ENCODE results near the gene PDCD4.
A peak's percentile ranks its signal among the peaks of the same experiment; 100 is the strongest.
"Not testable (repeated sequence)": the region's sequence is repeated elsewhere in the genome, so short reads cannot be mapped to it uniquely, and the experiment has no call there.

The PDCD4 gene

DNA sequence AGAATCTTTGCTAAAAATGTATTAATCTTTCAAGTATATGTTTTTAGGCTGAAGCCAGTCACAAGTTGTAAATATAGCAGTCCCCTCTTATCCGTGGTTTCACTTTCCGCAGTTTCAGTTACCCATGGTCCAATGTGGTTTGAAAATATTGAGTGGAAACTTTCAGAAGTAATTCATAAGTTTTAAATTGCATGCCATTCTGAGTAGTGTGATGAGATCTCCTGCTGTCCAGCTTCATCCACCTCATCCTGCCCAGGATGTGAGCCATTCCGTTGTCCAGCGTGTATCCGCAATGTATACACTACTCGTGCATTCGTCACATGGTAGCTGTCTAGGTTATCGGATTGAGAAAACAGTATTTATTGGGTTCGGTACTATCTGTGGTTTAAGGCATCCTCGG, 12.2 kb downstream of the PDCD4 start:
- no peak for DNase-seq (ENCODE audit: low spot score)

DNA sequence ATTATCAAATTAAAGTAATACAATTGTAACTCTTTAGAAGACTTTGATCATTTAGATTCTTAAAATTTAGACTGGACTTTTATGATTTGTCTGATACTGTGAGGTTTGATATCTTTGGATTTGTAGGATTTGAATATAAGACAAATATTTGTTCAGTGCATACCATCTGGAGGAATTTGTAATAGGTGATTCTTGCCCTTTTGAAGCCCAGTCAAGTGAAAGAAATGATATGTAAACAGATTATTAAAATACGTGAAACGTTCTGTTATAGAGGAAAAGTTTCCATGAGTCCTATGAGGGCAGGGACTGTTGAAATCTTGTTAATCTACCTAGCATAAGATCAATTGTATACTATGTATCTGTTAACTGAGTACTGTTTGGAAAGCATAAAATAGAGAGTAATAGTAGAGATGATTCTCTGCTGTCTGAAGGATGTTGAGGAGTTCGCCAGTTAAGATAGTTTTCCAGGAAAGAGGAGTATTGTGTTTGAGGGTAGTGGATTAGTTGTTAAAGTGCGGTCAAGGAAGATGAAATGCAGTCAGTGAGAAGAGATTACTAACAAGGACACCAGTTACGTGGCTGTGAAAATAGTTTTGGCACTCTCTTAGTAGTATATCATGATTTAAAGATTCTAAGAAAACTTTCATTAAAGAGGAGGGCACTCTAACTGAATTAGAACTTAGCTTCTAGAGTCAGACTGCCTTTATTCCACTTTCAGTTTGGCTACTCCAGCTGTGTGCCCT, 14.4 kb downstream of the PDCD4 start:
- no peak for DNase-seq (ENCODE audit: low spot score)

DNA sequence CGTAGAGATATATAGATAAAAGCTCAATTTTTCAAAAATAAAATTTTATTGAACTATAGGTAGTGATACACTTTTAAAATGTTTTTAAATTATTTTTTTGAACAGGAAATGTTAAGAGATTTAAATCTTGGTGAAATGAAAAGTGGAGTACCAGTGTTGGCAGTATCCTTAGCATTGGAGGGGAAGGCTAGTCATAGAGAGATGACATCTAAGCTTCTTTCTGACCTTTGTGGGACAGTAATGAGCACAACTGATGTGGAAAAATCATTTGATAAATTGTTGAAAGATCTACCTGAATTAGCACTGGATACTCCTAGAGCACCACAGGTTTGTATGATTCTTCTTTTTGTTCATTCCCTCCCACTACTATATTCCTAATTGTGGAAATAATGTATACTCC, 15.8 kb downstream of the PDCD4 start:
- no peak for DNase-seq (ENCODE audit: low spot score)

DNA sequence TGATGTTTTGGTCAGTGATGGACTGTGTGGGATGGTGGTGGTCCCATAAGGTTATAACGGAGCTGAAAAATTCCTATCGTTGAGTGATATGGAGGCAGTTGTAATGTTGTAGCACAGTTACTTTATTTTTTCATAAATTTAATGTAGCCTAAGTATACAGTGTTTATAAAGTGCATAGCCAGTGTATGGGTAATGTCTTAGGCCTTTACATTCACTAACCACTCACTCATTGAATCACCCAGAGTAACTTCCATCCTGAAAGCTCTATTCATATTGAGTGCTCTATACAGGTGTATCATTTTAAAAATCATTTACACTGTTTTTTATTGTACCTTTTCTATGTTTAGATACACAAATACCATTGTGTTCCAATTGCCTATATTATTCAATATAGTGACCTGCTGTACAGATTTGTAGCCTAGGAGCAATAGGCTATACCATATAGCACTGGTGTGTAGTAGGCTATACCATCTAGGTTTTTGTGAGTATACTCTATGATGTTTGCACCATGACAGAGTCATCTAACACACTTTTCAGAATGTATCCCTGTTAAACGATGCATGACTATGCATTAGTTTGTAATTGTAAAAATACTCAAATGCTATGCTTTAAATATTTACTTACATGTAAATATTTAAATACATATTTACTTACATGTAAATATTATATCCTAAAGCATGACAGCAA, 21.0 kb downstream of the PDCD4 start:
- DNase-seq (ENCODE audit: low spot score), result no peak

DNA sequence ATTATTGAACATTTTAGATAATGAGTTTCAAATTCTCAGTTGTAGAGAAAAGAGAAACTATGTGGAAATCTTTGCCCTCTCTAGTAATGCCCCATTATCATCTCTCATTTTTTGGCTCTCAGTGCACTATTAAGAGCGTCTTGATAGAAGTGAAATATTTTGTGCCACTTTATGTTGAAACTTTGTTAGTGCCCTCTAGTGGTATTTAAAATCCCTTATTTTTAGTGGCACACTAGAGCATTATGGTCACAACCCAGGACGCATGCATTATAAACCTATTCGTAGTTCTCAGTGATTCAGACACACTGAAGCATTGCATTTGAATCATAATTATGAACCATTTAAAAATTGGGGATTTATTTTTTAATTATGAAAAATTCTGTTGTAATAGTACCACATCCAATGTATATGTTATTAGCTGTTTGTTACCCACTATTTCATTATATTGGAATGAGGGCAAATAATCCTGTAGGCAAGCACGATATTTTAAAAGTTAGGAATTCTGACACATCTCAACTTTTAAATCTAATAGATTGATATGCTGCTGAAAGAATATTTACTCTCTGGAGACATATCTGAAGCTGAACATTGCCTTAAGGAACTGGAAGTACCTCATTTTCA, 21.9 kb downstream of the PDCD4 start:
- DNase-seq (ENCODE audit: low spot score), result peak; percentile 86

DNA sequence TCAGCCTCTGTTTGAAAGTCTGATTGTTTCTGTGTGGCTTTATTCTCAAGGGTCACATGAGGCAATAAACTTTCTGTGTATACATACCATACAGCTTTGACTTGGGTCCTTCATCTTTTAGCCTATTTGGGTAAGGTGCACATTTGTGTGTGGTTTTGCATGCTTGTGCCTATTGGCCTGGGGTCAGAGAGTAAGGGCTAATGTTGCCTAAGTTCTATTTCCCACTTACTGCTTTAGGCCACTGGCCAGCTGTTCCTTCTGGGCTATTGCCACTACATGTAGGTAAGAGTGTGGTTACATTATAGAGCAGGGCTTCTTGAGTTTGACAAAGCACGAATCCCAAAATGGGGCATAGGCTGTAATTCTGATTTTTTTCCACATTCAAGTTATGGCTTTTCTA, 25.5 kb downstream of the PDCD4 start:
- DNase-seq (ENCODE audit: low spot score), result no peak

DNA sequence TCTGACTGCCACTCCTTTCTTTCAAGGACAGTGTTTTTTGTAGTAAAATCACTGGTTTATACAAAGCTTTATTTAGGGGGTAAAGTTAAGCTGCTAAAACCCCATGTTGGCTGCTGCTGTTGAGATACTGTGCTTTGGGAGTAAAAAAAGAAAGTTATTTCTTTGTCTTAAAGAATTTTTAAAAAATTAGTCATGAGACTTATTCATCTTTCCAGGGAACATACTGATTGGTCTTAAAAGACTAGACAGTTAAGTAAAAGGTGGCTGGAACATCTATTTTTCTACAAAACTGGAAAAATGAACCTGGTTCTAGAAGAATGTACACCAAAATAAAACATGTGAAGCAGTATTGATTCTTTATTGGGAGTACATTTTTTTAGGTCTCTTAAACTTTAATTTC, 26.7 kb downstream of the PDCD4 start:
- DNase-seq (ENCODE audit: low spot score), result no peak

DNA sequence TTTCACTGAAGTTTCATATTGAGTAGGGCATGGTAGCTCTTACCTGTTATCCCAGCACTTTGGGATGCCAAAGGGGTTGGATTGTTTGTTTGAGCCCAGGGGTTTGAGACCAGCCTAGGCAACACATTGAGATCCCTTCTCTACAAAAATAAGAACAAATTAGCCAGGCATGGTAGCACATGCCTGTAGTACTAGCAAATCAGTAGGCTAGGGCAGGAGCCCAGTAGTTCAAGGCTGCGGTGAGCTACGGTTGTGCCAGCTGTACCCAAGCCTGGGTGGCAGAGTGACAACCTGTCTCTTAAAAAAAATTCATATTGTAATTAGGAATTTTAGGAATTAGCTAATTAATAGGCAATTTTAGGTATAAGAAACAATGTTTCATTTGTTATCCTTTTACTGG, 29.3 kb downstream of the PDCD4 start:
- no peak for DNase-seq (ENCODE audit: low spot score)

DNA sequence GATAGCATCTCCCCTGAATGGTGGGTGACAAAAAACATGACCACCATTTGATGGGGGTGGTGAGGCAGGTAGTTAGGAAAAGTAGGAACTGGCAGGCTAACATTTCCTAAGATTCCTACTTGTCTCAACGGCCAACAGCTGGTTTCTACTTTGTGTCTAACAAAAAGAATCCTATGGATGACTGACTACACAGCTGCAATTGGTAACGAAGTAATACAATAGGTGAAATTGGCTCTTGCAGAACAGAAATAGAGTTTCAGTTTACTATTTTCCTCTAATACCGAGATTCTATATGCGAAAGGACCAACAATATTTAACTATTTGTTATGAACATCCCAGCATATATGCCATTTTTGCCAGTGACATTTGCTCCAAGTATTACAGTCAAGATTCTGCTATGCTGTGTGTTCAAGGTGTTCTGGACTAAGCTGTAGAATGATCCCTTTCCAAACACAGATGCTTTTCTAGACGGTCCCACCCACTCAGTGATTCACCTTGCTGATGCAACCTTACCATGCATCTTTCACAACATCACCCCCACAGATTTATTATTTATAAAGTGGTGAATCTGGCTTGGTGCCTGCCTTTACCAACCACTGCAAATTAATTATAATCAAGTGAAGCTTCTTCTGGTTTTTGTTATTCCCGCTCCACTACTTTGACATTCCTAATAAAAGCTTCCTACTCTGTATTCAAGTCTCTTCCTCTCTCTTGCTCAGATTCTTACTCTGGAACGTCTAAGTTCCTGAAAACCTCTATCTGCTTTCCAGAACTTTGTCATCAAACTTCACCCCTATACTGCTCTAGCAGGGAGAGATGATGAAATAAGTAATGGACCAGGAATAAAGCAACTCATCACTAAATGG, 30.5 kb downstream of the PDCD4 start:
- DNase-seq (ENCODE audit: low spot score), result no peak

DNA sequence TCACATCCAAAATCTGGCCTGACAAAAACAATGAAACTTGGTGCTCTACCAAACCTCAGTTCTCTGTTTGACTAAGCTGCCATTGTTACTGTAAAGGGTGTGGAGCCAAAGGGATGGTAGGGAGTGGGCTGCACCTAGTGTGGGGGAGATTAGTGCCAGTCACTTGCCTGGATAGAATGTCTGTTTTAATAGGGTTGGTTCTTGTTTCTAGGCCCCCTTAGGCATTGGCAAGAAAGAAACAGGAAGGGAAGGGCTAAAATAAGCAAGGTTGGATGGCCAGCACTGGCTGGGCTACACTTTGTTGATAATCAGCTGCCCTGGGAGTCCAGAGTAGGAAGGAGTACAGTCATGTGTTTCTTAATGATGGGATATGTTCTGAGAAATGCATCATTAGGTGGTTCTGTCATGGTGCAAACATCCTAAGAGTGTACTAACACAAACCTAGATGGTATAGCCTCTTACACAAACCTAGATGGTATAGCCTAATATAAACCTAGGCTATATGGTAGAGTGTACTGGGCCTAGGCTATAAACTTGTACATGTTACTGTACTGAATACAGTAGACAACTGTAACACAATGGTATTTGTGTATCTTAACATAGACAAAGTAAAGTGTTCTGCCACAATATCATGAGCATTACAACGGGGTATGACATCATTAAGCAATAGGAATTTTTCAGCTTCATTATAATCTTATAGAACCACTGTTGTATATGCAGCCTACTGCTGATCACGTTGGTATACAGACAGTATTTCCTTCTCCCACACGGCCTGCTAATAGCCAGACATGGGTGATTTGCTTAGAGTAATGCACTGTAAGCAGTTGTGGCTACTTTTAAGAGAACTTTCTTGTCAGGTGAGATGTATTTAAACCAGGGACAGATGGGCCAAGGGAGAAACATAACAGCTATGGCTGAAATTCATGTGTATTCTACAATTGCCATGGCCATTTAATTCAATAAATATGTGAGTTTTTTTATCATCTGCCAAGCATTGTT, 31.9 kb downstream of the PDCD4 start:
- no peak for DNase-seq (ENCODE audit: low spot score)

DNA sequence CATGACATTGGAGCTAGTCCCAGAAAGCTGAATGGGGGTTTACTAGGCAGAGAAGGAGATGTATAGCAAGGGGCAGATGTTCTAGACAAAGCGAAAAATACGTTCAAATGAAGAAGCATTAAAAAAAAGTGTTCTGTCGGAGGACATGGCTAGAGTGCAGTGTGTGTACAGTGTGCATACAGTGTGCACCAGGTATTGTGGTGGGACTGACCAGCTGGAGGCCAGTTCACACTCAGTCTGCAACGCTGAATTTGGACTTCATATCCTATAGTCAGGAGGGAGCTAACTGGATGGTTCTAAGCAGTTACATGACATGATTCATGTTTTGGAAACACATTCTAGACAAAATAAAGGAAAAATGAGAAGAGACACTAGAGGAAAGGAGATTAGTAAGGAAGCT, 38.4 kb downstream of the PDCD4 start:
- no peak for DNase-seq (ENCODE audit: low spot score)

DNA sequence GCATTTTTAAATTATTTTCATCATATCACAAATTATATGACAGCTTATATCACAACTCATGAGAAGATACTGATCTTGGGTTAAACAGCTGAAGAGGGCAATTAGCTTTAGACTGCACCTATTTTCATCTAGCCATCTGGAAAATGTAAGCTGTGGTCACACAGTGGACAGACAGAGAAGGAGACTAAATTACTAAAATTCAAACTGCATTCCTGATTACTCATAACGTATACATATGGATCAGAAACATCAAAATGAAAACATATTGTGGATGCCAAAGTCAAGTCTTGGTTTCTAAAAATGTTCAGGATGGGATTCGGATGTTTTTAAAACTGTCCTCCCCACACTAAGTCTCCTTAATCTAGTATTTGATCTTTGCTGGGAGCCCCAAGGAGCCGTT, 40.6 kb downstream of the PDCD4 start:
- DNase-seq (ENCODE audit: low spot score), result no peak

DNA sequence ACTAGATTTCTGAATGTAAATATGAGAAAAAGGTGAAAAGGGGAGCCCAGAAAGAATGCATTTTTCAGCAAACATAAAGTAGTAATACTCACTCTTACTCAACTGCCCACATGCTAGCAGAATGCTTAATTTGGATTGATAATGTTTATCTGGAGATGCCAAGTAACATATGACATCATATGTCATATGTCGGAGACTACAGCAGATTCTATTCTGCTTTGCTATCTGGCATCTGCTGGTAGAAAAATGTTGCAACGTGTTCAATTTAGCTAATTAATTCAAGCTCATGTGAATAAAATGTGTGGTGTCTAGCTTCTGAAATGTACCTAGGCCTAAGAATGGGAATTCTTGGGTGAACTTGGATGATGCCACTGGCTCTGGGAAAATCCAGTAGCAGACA, 42.7 kb downstream of the PDCD4 start:
- DNase-seq (ENCODE audit: low spot score), result no peak

DNA sequence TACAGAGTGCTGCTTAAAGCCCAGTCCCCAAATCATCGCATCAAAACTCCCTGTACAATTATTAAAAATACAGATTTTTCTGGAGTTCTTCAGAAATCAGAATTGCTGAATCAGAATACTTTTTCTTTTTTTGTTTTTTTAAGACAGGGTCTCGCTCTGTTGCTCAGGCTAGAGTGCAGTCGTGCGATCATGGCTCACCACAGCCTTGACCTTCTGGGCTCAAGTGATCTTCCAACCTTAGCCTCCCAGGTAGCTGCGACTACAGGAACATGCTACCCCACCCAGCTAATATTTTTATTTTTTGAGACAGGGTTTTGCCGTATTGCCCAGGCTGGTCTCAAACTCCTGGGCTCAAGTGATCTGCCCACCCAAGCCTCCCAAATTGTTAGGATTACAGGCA, 43.3 kb downstream of the PDCD4 start:
- DNase-seq (ENCODE audit: low spot score), result no peak

DNA sequence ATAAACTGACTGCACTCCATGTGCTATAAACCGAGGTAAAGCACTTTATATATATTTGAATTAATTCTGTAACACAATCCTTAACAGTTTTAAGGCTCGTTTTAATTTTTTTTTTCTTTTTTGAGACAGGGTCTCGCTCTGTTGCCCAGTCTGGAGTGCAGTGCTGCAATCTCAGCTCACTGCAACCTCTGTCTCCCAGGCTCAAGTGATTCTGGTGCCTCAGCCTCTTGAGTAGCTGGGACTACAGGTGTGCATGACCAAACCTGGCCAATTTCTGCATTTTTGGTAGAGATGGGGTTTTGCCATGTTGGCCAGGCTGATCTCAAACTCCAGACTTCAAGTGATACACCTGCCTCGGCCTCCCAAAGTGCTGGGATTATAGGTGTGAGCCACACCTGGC, 43.9 kb downstream of the PDCD4 start:
- not testable (repeated sequence) for DNase-seq (ENCODE audit: low spot score)

DNA sequence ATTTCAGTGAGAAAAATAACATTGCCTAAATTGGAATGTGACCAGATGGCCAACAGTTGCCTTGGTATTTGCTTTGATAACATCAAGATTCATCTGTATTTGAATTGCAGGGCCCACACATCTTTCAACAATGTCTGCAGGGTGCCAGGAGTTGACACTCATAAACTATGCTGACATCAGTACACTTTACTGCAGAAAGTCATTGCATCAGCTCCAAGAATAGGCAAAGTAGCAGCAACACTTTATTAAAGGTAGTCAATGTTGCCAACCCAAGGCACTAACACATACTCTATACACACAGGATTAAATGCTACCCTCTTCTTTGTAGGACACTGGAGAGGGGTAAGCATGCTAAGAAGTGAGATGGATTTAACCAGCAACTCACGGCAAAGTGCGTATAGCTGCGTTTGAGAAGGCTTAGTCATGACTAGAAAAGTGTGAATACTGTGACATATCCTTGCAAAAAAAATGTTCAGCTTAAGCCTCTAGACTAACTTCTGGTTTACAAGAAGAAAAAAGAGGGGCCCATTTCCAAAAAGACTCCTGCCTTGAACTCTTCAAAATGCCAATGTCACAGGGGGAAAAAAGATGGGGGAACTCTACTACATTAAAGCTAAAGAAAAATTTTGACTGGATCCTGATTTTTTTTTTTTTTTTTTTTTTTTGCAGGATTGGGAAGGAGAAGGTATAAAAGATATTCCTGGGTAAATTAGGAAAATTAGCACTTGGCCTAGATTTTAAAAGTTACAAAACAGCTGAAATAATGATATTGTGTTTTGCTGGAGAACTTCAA, 45.0 kb downstream of the PDCD4 start:
- DNase-seq (ENCODE audit: low spot score), result no peak

DNA sequence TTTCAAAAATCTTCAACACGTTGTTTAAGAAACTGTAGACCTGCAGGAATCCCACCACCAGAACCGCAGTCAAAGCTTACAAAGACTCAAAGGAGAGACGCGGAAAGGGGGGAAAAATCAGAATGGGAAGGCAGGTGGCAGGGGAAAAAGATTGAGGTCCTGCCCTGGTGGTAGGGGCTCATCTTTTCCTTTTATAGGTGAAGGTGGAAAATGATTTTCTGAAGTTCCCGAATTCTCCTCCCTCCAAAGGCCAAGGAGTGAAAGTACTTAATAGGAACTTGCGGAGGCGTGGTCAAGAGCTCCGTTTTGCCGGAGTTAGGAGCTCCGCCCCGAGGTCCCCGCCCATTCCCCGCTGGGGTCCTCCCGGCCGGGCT, 46.5 kb downstream of the PDCD4 start:
- DNase-seq (ENCODE audit: low spot score), result no peak

DNA sequence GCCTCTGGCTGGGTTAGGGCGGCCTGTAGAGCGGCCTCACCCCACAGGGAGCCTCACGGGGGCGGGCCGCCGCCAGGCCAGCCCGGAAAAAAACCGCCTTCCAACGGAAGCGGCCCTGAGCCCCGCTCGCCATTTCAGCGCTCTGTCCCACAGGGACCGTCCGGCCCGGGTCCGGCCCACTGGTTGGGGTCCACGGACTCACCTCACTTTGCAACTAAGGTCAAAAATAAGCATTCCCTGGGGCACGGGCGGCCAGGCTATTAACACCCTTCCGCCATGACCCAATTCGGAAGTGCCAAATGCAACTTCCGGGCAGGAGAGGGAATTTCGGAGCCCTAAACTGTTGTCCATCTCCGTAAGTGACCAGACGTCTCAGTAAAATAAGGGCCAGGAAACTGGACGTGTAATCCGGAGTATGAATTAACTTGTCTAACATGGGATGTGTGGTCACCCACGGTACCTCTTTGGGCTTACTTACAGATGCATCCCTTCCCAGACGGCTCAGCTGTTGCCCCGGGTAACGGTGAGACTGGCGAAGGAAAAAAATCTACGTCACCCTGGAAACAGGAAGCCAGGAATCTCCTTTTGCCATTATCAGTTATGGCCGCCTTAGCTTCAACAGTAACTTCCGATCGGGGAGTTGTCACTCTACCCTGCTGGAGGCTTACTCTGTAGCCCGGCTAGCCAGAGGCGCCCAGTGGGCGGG, 47.1 kb downstream of the PDCD4 start, which contains the start of gene BBIP1:
BBIP1 (minus strand) TSS at position 538 of the 706 bp plus-strand sequence. CDS start 1,023 bp downstream, outside the sequence.
- peak; percentile 100 for DNase-seq (ENCODE audit: low spot score)

DNA sequence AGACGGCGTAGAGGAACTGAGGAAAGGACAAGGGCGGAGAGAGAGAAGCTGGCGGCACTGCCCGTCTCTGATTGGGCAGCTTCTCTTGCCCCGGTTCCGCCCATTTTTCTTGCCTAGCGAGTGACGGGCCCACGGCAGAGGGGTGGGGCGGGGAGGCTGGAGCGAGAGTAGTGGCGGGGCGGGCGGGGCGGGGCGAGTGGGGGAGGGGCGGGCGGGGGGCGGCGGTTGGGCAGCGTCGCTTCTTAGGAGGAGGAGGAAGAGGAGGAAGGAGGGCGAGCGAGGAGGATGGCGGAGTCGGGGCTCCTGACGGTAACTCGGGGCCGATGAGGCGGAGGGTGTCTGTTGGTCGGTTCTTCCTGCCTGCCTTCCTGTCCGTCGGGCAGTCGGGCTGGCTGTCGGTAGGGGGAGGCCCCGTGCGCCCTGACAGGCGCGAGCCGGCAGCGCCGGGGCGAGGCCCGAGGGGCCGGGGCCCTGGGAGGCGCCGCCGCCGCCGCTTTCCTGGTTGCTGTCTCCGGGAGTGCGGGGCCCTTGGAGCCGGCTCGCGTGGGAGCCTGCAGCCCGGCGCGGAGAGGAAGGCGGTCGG, 47.7 kb downstream of the PDCD4 start, which contains the start of gene SHOC2:
SHOC2 (plus strand) TSS at position 256 of the 583 bp plus-strand sequence. CDS start 44,755 bp downstream, outside the sequence.
- DNase-seq (ENCODE audit: low spot score), result no peak
